Psoas muscle (tissue), 8 donors: Measurements from ENCODE around the gene GAREM2. TPM values are rescaled to one million over a fixed set of nuclear protein-coding genes. Genes with fewer than 3 reads are reported as not detected.

Experiments used
- ATAC-seq, 4 donors: fragments of 200-7000 bp; cut with Tn5 transposase; one replicate each; pipeline ENCODE4 v1.9.1; 2020; ENCODE audit warnings: moderate library complexity in 3 of 4, mild to moderate bottlenecking in 2 of 4
- DNase-seq, 2 donors: peaks; one replicate each; pipeline ENCODE4 v3.0.0-alpha.2; 2020
- H3K27ac ChIP-seq: fragments of 200-600 bp; one replicate; pipeline ENCODE4 v1.8.0; 2022
- H3K27me3 ChIP-seq, 3 donors: fragments of 200-600 bp in 1 of 3; one replicate each; pipeline versions ENCODE4 v1.6.1 to v1.8.0; 2013 to 2022; ENCODE audit warnings: low read length in 2 of 3, mild to moderate bottlenecking in 2 of 3, moderate library complexity in 1 of 3; ENCODE audit not compliant: insufficient read depth in 3 of 3
- H3K36me3 ChIP-seq, 2 donors: fragments of 200-600 bp in 1 of 2; one replicate each; pipeline versions ENCODE4 v1.6.1 to v1.8.0; 2013 to 2022; ENCODE audit warnings: low read depth in 1 of 2, mild to moderate bottlenecking in 1 of 2, moderate library complexity in 1 of 2; ENCODE audit not compliant: insufficient read depth in 1 of 2
- H3K4me1 ChIP-seq: fragments of 200-600 bp; one replicate; pipeline ENCODE4 v1.8.0; 2022
- H3K4me3 ChIP-seq: fragments of 200-600 bp; one replicate; pipeline ENCODE4 v1.8.0; 2022; ENCODE audit warnings: mild to moderate bottlenecking
- H3K9me3 ChIP-seq: fragments of 200-600 bp; one replicate; pipeline ENCODE4 v1.8.0; 2022
- WGBS, 3 donors: extraction: QIAGEN DNeasy Blood & Tissue Kit; methylation state at CpG; one replicate each; pipeline versions ENCODE4 v1.1.6 to v1.1.7; 2013; 5-methylcytosine and 5-hydroxymethylcytosine counted together
- intact Hi-C, 2 donors: fragments of 100-400 bp; cut with DNase I; formaldehyde crosslinking; loops; one replicate each; pipeline versions ENCODE4 v1.11.0 to v1.14.2; 2022
- polyA plus RNA-seq, 3 donors: library from polyadenylated mRNA; stranded (reverse); fragments of 200-250 nt; gene quantifications; one replicate each; pipeline ENCODE4 v1.2.3, GENCODE V29; 2013
- total RNA-seq, 4 donors: library from RNA; stranded (reverse); fragmentation: NEBNext Ultra II Directional in 2 of 4; extraction: Animal tissue kit (Norgen Biotek cat#: 25700) in 2 of 4; gene quantifications; one replicate each; pipeline versions ENCODE4 v1.2.1 to v1.2.4, GENCODE V29; 2021 to 2023
- TF ChIP-seq, protein P1 (sequence below): fragments of 200-600 bp; IDR thresholded peaks from one replicate; pipeline ENCODE4 v1.8.0; 2022; ENCODE audit warnings: antibody characterized with exemption
- donor health status: healthy with polysubstance abuse.
- donor health status: DM: no; HTN: no; CAD: no; lungs with moderate emphysema.
- donor health status: Bipolar disorder and iron deficiency.
- donor health status: healthy.
- donor health status: DM: yes; HTN: yes; CAD: no.
- donor health status: DM: no; HTN: no; CAD: no.
- donor health status: DM: no; HTN: no; CAD: no.
- donor health status: DM: yes; HTN: yes; CAD: no.

GAREM2 gene
- total and polyA plus RNA-seq, 7 donors: 0.39 to 5.5 (median 1.4) TPM

DNA sequence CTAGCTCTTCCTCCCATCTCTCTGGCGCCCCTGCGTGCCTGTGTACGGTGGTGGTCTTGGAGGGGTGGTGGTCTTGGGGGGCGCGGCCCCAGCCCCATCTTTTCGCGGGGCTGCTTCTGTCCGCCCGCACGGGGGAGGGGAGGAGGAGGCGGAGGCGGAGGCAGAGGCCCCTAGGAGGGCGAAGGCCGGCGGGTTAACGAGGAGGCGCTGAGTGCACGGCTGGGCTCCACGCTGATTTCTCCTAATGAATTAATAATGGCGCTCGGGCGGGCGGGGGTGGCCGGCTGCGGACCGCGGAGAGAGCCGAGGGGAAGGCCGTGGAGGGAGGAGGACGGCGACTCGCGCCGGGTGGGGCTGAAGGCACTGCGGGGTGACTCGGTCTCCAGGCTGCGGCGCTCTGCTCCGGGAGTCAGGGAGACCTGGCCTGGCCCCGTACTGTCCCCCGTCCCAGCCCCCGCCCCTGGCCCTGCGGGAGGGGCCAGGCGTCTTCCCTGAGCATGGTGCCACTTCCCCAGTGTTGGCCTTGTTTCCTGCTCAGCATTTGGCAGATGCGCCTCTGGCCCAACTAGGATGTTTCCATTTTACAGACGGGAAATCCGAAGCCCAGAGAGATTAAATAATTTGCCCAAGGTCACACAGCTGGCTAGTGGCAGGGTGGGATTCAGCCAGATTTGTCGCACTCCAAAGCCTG lies 6.0 kb downstream of the GAREM2 start:
- Histone ChIP-seq H3K27ac (no peak overlapping the region), H3K4me1 (peaks cover 7% of the 10 kb centered on the region), H3K4me3 (peak overlapping the region; percentile 70), H3K36me3 (no peaks in the 10 kb centered on the region), H3K9me3 (no peaks in the 10 kb centered on the region), H3K27me3 (peaks cover 0 to 13% (median 6%) of the 10 kb centered on the region in 3 donors)
- DNase-seq: peak in 1 of 2 donors; percentile 64
- 3 to 8% (median 4%) methylated on average over 39 to 48 of the region's 48 CpGs for WGBS, 3 donors
- peak; percentile 31 to 72 (median 50) for ATAC-seq
- TF ChIP-seq, protein P1, sequence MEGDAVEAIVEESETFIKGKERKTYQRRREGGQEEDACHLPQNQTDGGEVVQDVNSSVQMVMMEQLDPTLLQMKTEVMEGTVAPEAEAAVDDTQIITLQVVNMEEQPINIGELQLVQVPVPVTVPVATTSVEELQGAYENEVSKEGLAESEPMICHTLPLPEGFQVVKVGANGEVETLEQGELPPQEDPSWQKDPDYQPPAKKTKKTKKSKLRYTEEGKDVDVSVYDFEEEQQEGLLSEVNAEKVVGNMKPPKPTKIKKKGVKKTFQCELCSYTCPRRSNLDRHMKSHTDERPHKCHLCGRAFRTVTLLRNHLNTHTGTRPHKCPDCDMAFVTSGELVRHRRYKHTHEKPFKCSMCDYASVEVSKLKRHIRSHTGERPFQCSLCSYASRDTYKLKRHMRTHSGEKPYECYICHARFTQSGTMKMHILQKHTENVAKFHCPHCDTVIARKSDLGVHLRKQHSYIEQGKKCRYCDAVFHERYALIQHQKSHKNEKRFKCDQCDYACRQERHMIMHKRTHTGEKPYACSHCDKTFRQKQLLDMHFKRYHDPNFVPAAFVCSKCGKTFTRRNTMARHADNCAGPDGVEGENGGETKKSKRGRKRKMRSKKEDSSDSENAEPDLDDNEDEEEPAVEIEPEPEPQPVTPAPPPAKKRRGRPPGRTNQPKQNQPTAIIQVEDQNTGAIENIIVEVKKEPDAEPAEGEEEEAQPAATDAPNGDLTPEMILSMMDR: no peak
- intact Hi-C loops: no loop called here

DNA sequence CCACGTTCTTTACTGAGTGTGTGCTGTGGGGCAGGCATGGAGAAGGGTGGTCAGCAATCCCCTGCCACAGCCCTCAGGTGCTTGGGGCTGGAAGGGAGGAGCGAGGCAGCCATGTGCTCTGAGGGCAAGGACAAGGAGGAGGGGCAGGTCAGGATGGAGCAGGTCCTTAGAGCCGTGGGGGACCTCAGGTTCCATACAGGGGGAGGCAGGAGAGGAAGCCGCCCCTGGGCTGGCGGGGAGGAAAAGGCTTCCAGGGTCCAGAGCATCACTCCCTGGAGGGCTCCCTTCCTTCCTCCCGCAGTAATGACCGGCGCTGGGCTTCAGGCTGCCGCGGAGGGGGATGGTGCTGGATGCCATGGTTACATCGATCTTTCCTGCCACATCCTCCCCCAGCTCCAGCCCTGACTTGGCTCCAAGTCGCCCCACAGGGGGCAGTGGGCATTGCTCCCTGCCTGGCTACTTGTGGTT lies 6.6 kb downstream of the GAREM2 start:
- Histone ChIP-seq H3K9me3 (no peaks in the 10 kb centered on the region), H3K27ac (no peak overlapping the region), H3K36me3 (no peaks in the 10 kb centered on the region), H3K27me3 (peaks cover 0 to 7% (median 2%) of the 10 kb centered on the region in 3 donors), H3K4me1 (peaks cover 7% of the 10 kb centered on the region), H3K4me3 (peak overlapping the region; percentile 70)
- TF ChIP-seq, protein P1: no peak
- ATAC-seq (peak in 1 of 4 donors; percentile 21), DNase-seq (no peak)
- intact Hi-C loops: no loop called here
- WGBS, 3 donors: 22 to 34% (median 34%) methylated on average over 11 to 12 of the region's 12 CpGs

DNA sequence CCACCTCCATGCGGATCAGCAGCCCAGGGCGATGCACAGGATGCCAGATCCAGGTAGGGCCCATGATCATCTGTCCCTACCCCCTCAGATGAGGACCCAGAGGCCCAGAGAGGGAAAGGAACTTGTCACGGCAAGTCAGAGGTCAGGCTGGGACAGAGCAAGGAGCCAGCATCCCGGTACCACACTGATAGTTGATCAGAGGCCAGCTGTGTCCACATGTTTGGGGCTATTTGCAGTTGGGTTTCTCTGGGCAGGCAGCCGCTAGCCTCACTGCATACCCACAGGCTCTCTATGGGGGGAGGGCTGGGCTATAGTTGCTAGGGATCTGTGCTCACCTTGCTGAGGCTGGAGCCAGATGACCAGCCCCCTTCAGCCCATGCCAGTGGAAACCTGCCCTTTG lies 9.6 kb downstream of the GAREM2 start:
- no peaks in the 10 kb centered on the region for H3K9me3 ChIP-seq
- TF ChIP-seq, protein P1: no peak
- no peak overlapping the region for H3K27ac ChIP-seq
- H3K27me3 ChIP-seq: peaks cover 0 to 4% (median 0%) of the 10 kb centered on the region in 3 donors
- WGBS, 3 donors: 72 to 77% (median 77%) methylated on average over 5 of the region's 5 CpGs
- peaks cover 7% of the 10 kb centered on the region for H3K4me1 ChIP-seq
- no peak overlapping the region for H3K4me3 ChIP-seq
- ATAC-seq (no peak), DNase-seq (no peak)
- no peaks in the 10 kb centered on the region for H3K36me3 ChIP-seq
- intact Hi-C loops: no loop called here

DNA sequence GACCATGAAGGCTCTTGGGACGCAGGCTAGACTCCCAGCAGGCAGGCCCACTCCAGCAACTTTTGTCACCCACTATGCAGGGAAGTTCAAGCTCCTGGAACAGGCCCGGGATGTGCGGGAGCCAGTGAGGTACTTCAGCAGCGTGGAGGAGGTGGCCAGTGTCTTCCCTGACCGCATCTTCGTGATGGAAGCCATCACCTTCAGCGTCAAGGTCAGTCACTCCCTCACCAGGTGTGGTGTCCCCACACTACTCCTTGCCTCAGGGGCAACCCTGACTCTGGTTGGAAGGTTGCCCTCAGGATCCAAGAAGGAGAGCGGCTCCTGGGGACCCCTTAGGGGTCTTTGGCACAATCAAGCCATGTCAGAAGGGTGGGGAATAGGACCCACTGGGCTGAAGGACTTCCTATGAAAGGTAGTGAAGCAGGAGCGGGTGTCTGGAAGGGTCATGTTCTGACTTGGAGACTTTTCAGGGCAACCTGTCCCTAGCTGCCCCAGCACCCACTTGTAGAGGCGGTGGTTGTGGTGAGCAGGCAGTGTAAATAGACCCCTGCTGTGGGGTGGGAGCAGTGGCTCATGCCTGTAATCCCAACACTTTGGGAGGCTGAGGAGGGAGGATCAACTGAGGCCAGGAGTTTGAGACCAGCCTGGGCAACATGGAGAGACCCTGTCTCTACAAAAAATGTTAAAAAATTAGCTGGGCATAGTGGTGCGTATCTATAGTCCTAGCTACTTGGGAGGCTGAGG lies 10.2 kb downstream of the GAREM2 start:
- Histone ChIP-seq H3K4me1 (peaks cover 7% of the 10 kb centered on the region), H3K27me3 (peaks cover 0 to 4% (median 0%) of the 10 kb centered on the region in 3 donors), H3K27ac (no peak overlapping the region), H3K9me3 (no peaks in the 10 kb centered on the region), H3K4me3 (no peak overlapping the region), H3K36me3 (peaks cover 0 to 2% of the 10 kb centered on the region in 2 donors)
- 95 to 97% (median 96%) methylated on average over 11 of the region's 11 CpGs for WGBS, 3 donors
- intact Hi-C loops: no loop called here
- DNase-seq: no peak
- no peak for ATAC-seq
- TF ChIP-seq, protein P1: no peak
